ENCODE measurements around the gene NLRP10.

GRCh38 chr11:7918141-7918540, 47.1 kb downstream of the NLRP10 start:
- no peak for TF ChIP-seq EZH2phosphoT487 (conservative IDR thresholded peaks at IDR 0.05; ENCODE audit: low read length)
- TF ChIP-seq, protein P1, sequence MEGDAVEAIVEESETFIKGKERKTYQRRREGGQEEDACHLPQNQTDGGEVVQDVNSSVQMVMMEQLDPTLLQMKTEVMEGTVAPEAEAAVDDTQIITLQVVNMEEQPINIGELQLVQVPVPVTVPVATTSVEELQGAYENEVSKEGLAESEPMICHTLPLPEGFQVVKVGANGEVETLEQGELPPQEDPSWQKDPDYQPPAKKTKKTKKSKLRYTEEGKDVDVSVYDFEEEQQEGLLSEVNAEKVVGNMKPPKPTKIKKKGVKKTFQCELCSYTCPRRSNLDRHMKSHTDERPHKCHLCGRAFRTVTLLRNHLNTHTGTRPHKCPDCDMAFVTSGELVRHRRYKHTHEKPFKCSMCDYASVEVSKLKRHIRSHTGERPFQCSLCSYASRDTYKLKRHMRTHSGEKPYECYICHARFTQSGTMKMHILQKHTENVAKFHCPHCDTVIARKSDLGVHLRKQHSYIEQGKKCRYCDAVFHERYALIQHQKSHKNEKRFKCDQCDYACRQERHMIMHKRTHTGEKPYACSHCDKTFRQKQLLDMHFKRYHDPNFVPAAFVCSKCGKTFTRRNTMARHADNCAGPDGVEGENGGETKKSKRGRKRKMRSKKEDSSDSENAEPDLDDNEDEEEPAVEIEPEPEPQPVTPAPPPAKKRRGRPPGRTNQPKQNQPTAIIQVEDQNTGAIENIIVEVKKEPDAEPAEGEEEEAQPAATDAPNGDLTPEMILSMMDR (IDR thresholded peaks at IDR 0.05; ENCODE audit: insufficient read depth, low read length, poor library complexity, severe bottlenecking) = no peak

All from SU-DHL-6 (cell line).